HepG2 (cell line): Measurements from ENCODE around the gene RAD51AP1. TPM values are rescaled to one million over a fixed set of nuclear protein-coding genes. Genes with fewer than 3 reads are reported as not detected.

Experiments used
- ADNP ChIP-seq: sonication (generic); formaldehyde crosslinking; IDR thresholded peaks from 2 replicates; pipeline ENCODE4 v1.4.0; 2020; ENCODE audit warnings: missing genetic modification reagents
- AKNA ChIP-seq: sonication (generic); formaldehyde crosslinking; IDR thresholded peaks from 2 replicates; pipeline ENCODE4 v1.4.0; 2020; ENCODE audit warnings: missing genetic modification reagents, borderline replicate concordance
- ARHGAP35 ChIP-seq: sonication (generic); formaldehyde crosslinking; IDR thresholded peaks from 2 replicates; pipeline ENCODE4 v1.9.0; 2022; ENCODE audit warnings: mild to moderate bottlenecking, inconsistent platforms, moderate library complexity, missing genetic modification reagents, borderline replicate concordance
- CHD2 ChIP-seq: IDR thresholded peaks from 2 replicates; pipeline ENCODE4 v1.6.1; 2011; ENCODE audit warnings: low read depth, low read length, improper control_type of control experiment
- CSRNP2 ChIP-seq: sonication (generic); formaldehyde crosslinking; conservative IDR thresholded peaks from 2 replicates; pipeline ENCODE4 v1.8.0; 2022; ENCODE audit warnings: low read depth, missing genetic modification reagents
- GTF3A ChIP-seq: sonication (generic); formaldehyde crosslinking; conservative IDR thresholded peaks from 2 replicates; pipeline ENCODE4 v1.4.0; 2020; ENCODE audit warnings: mild to moderate bottlenecking, missing genetic modification reagents
- JDP2 ChIP-seq: sonication (generic); formaldehyde crosslinking; IDR thresholded peaks from 2 replicates; pipeline ENCODE4 v1.8.1; 2022; ENCODE audit warnings: missing genetic modification reagents, borderline replicate concordance
- NKX3-1 ChIP-seq: sonication (generic); formaldehyde crosslinking; IDR thresholded peaks from 2 replicates; pipeline ENCODE4 v1.5.0; 2020; ENCODE audit warnings: missing genetic modification reagents
- PITX1 ChIP-seq: sonication (generic); formaldehyde crosslinking; IDR thresholded peaks from 2 replicates; pipeline ENCODE4 v1.5.1; 2020; ENCODE audit warnings: mild to moderate bottlenecking, missing genetic modification reagents
- SYNCRIP ChIP-seq: fragments of 200-400 bp; formaldehyde crosslinking; IDR thresholded peaks from 2 replicates; pipeline ENCODE4 v1.6.1; 2018; ENCODE audit warnings: mild to moderate bottlenecking, low read depth, low read length; ENCODE audit not compliant: insufficient read depth
- YEATS2 ChIP-seq: sonication (generic); formaldehyde crosslinking; IDR thresholded peaks from 2 replicates; pipeline ENCODE4 v1.4.0; 2020; ENCODE audit warnings: missing genetic modification reagents, borderline replicate concordance
- ZNF251 ChIP-seq: sonication (generic); formaldehyde crosslinking; IDR thresholded peaks from 2 replicates; pipeline ENCODE4 v1.9.0; 2021; ENCODE audit warnings: mild to moderate bottlenecking, missing genetic modification reagents
- ZNF460 ChIP-seq: sonication (generic); formaldehyde crosslinking; IDR thresholded peaks from 2 replicates; pipeline ENCODE4 v1.5.1; 2020; ENCODE audit warnings: missing genetic modification reagents, mild to moderate bottlenecking, borderline replicate concordance
- ZNF503 ChIP-seq: sonication (generic); formaldehyde crosslinking; IDR thresholded peaks from 2 replicates; pipeline ENCODE4 v1.4.0; 2020; ENCODE audit warnings: missing genetic modification reagents
- ZNF530 ChIP-seq: sonication (generic); formaldehyde crosslinking; IDR thresholded peaks from 2 replicates; pipeline ENCODE4 v1.5.0; 2020; ENCODE audit warnings: low read depth, mild to moderate bottlenecking, missing genetic modification reagents
- ZNF720 ChIP-seq: sonication (generic); formaldehyde crosslinking; IDR thresholded peaks from 2 replicates; pipeline ENCODE4 v1.4.0; 2020; ENCODE audit warnings: missing genetic modification reagents
- ZNF780A ChIP-seq: sonication (generic); formaldehyde crosslinking; IDR thresholded peaks from 2 replicates; pipeline ENCODE4 v1.8.0; 2022; ENCODE audit warnings: mild to moderate bottlenecking, missing genetic modification reagents, moderate library complexity
- ZSCAN21 ChIP-seq: sonication (generic); formaldehyde crosslinking; IDR thresholded peaks from 2 replicates; pipeline ENCODE4 v1.8.0; 2022; ENCODE audit warnings: mild to moderate bottlenecking, missing genetic modification reagents, moderate library complexity, borderline replicate concordance
- polyA plus RNA-seq, 8 experiments: library from polyadenylated mRNA; depleted of rRNA in 3 of 8; stranded (reverse) in 7 of 8; unstranded in 1 of 8; fragments of >200 nt; fragmentation: Illumina TruSeq in 4 of 8; extraction: Trizol in 4 of 8; gene quantifications; 2 replicates each; pipeline versions ENCODE4 v1.2.1 to v1.2.3, GENCODE V29; 2011 to 2016; ENCODE audit warnings: low read depth in 4 of 8, missing spikeins in 1 of 8, mixed read lengths in 1 of 8; ENCODE audit not compliant: insufficient read depth in 1 of 8
- total RNA-seq, 5 experiments: library from RNA; depleted of rRNA; stranded (reverse); fragments of >200 nt; fragmentation: Illumina TruSeq; extraction: Trizol; gene quantifications; 2 replicates each; pipeline ENCODE4 v1.2.3, GENCODE V29; 2016; ENCODE audit warnings: low read depth in 1 of 5

RAD51AP1 gene
- total and polyA plus RNA-seq, 2 of the 13 experiments (the other 11 are each of a cell fraction or from before 2014, with no cell fraction given), result 16.6 to 49.3 TPM

GRCh38 chr12:4538207-4539160, at the start of gene RAD51AP1 (continued):
- no peak for TF ChIP-seq ZNF720 (CRISPR knock-in tag)
- TF ChIP-seq NKX3-1 (CRISPR knock-in tag), result no peak
- TF ChIP-seq ZSCAN21 (CRISPR knock-in tag), result peak; percentile 64; the same call in 1 of the 2 replicates
- TF ChIP-seq YEATS2 (CRISPR knock-in tag), result peak; percentile 89
- TF ChIP-seq CHD2, result no peak
- no peak for TF ChIP-seq JDP2
- TF ChIP-seq GTF3A (CRISPR knock-in tag), result no peak
- TF ChIP-seq ARHGAP35 (CRISPR knock-in tag), result no peak
- TF ChIP-seq ZNF251 (CRISPR knock-in tag), result no peak
- TF ChIP-seq ZNF530 (CRISPR knock-in tag), result no peak
- no peak for TF ChIP-seq ADNP (CRISPR knock-in tag)
- no peak; the same call in 1 of the 2 replicates for TF ChIP-seq ZNF503 (CRISPR knock-in tag)
- TF ChIP-seq AKNA (CRISPR knock-in tag), result no peak
- peak; percentile 79 for TF ChIP-seq PITX1
- no peak for TF ChIP-seq CSRNP2 (CRISPR knock-in tag)
- TF ChIP-seq ZNF460 (CRISPR knock-in tag), result no peak
- TF ChIP-seq ZNF780A (CRISPR knock-in tag), result peak; percentile 71; the same call in 1 of the 2 replicates
- no peak for TF ChIP-seq SYNCRIP
